Measurements from ENCODE around the gene TMEM30B.

The TMEM30B gene, protein sequence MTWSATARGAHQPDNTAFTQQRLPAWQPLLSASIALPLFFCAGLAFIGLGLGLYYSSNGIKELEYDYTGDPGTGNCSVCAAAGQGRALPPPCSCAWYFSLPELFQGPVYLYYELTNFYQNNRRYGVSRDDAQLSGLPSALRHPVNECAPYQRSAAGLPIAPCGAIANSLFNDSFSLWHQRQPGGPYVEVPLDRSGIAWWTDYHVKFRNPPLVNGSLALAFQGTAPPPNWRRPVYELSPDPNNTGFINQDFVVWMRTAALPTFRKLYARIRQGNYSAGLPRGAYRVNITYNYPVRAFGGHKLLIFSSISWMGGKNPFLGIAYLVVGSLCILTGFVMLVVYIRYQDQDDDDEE

GRCh38 chr14:61281186-61281947, at the start of gene TMEM30B:
TMEM30B (minus strand) TSS chr14:61281338; CDS start chr14:61281147, 191 bp downstream.
- no peak for DNase-seq (ENCODE audit: extremely low read depth, insufficient read length)
- TF ChIP-seq, protein P1, sequence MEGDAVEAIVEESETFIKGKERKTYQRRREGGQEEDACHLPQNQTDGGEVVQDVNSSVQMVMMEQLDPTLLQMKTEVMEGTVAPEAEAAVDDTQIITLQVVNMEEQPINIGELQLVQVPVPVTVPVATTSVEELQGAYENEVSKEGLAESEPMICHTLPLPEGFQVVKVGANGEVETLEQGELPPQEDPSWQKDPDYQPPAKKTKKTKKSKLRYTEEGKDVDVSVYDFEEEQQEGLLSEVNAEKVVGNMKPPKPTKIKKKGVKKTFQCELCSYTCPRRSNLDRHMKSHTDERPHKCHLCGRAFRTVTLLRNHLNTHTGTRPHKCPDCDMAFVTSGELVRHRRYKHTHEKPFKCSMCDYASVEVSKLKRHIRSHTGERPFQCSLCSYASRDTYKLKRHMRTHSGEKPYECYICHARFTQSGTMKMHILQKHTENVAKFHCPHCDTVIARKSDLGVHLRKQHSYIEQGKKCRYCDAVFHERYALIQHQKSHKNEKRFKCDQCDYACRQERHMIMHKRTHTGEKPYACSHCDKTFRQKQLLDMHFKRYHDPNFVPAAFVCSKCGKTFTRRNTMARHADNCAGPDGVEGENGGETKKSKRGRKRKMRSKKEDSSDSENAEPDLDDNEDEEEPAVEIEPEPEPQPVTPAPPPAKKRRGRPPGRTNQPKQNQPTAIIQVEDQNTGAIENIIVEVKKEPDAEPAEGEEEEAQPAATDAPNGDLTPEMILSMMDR (IDR thresholded peaks at IDR 0.05; ENCODE audit: insufficient read depth, low read length, poor library complexity, severe bottlenecking), result no peak
- no peaks in the 10 kb centered on the region for H3K36me3 ChIP-seq (ENCODE audit: control insufficient read depth, insufficient read depth, low read length)
- no peak within 1 kb of the TSS; the same call in none of the 2 replicates for H3K4me3 ChIP-seq (replicated peaks; ENCODE audit: low read depth, low read length)
- no peaks in the 10 kb centered on the region; the same call in none of the 2 replicates for H3K27me3 ChIP-seq (replicated peaks; ENCODE audit: control insufficient read depth, insufficient read depth, low read length)

DNA sequence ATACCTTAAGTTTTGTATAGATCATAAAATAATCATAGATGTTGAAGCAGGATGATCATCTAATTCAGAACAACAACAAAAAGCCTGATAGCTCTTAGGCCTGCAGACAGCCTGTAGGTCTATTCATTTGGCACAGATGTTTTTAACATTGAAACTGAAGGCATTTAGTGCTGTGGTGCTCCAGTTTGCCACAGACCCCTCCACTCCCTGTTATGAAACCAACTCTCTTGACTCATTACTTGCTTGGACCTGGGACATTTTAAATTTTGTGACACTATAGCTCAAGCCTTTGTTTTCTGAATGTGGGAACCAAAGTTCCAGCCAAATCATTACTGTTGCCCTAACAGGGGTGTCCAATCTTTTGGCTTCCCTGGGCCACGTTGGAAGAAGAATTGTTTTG, 49.4 kb upstream of the TMEM30B start:
- Histone ChIP-seq H3K27me3 (replicated peaks; ENCODE audit: control insufficient read depth, insufficient read depth, low read length) (no peaks in the 10 kb centered on the region), H3K36me3 (ENCODE audit: control insufficient read depth, insufficient read depth, low read length) (no peaks in the 10 kb centered on the region), H3K4me3 (replicated peaks; ENCODE audit: low read depth, low read length) (no peak overlapping the region)
- TF ChIP-seq, protein P1 (IDR thresholded peaks at IDR 0.05; ENCODE audit: insufficient read depth, low read length, poor library complexity, severe bottlenecking), result no peak
- DNase-seq (ENCODE audit: extremely low read depth, insufficient read length), result peak; percentile 60

GRCh38 chr14:61329478-61330051, 48.4 kb upstream of the TMEM30B start:
- Histone ChIP-seq H3K27me3 (replicated peaks; ENCODE audit: control insufficient read depth, insufficient read depth, low read length) (no peaks in the 10 kb centered on the region), H3K36me3 (ENCODE audit: control insufficient read depth, insufficient read depth, low read length) (no peaks in the 10 kb centered on the region), H3K4me3 (replicated peaks; ENCODE audit: low read depth, low read length) (no peak overlapping the region)
- peak; percentile 69 for DNase-seq (ENCODE audit: extremely low read depth, insufficient read length)
- TF ChIP-seq, protein P1 (IDR thresholded peaks at IDR 0.05; ENCODE audit: insufficient read depth, low read length, poor library complexity, severe bottlenecking), result no peak

DNA sequence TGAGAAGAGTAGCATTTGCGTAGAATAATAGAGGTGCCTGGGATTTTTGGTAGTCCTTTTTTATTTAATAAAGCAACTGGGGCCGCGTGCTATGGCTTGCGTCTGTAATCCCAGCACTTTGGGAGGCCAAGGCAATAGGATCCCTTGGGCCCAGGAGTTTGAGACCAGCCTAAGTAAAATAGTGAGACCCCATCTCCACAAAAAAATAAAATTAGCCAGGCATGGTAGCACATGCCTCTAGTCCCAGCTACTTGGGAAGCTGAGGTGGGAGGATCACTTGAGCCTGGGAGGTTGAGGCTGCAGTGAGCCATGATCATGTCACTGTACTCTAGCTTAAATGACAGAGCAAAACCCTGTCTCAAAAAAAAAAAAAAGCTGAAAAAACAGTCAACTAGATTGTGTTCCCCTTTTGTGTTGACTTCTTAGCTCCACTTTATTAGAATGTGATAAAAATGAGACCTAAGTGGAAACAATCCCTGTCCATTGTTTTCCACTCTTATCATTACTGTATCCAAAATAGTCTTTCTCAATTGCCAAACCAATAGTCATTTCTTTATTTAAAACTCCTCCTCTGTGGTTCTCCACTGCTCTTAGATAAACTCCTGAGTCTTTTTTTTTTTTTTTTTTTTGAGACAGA, 47.6 kb upstream of the TMEM30B start:
- TF ChIP-seq, protein P1 (IDR thresholded peaks at IDR 0.05; ENCODE audit: insufficient read depth, low read length, poor library complexity, severe bottlenecking), result no peak
- H3K36me3 ChIP-seq (ENCODE audit: control insufficient read depth, insufficient read depth, low read length), result no peaks in the 10 kb centered on the region
- DNase-seq (ENCODE audit: extremely low read depth, insufficient read length), result no peak

GRCh38 chr14:61326847-61327246, 45.7 kb upstream of the TMEM30B start:
- TF ChIP-seq, protein P1 (IDR thresholded peaks at IDR 0.05; ENCODE audit: insufficient read depth, low read length, poor library complexity, severe bottlenecking), result no peak
- no peaks in the 10 kb centered on the region for H3K27me3 ChIP-seq (replicated peaks; ENCODE audit: control insufficient read depth, insufficient read depth, low read length)
- H3K4me3 ChIP-seq (replicated peaks; ENCODE audit: low read depth, low read length), result no peak overlapping the region
- DNase-seq (ENCODE audit: extremely low read depth, insufficient read length), result no peak
- no peaks in the 10 kb centered on the region for H3K36me3 ChIP-seq (ENCODE audit: control insufficient read depth, insufficient read depth, low read length)

More for the DNA sequence above, 47.6 kb upstream of the TMEM30B start:
- H3K4me3 ChIP-seq (replicated peaks; ENCODE audit: low read depth, low read length), result no peak overlapping the region
- no peaks in the 10 kb centered on the region for H3K27me3 ChIP-seq (replicated peaks; ENCODE audit: control insufficient read depth, insufficient read depth, low read length)

Data from GM06990 (cell line).